Mesothelial cell of epicardium (in vitro differentiated cells): ENCODE data around the gene UNC5B. TPM values are rescaled to one million over a fixed set of nuclear protein-coding genes. Genes with fewer than 3 reads are reported as not detected.

Experiments
- DNase-seq, 2 experiments: peaks; one replicate each; pipeline ENCODE4 v3.0.0; 2021; ENCODE audit warnings: low spot score in 2 of 2; ENCODE audit not compliant: unreplicated experiment in 2 of 2
- H3K27ac Mint-ChIP-seq: 2 replicates; pipeline ENCODE4 v1.8.0; 2021; ENCODE audit warnings: mixed read lengths
- H3K27me3 Mint-ChIP-seq: 2 replicates; pipeline ENCODE4 v1.8.0; 2021; ENCODE audit warnings: low read depth, mixed read lengths
- H3K36me3 Mint-ChIP-seq: 2 replicates; pipeline ENCODE4 v1.8.0; 2021; ENCODE audit warnings: mixed read lengths
- H3K4me1 Mint-ChIP-seq: 2 replicates; pipeline ENCODE4 v1.8.0; 2021; ENCODE audit warnings: mixed read lengths
- H3K4me3 Mint-ChIP-seq: 2 replicates; pipeline ENCODE4 v1.8.0; 2021; ENCODE audit warnings: mild to moderate bottlenecking, moderate library complexity, mixed read lengths
- H3K9me3 Mint-ChIP-seq: 2 replicates; pipeline ENCODE4 v1.8.0; 2021; ENCODE audit warnings: mixed read lengths
- CTCF ChIP-seq: fragments of 200-600 bp; sonication (generic); IDR thresholded peaks from one replicate; pipeline ENCODE4 v1.5.0; 2021; ENCODE audit warnings: antibody characterized with exemption; ENCODE audit not compliant: unreplicated experiment
- total RNA-seq: library from RNA; stranded (reverse); gene quantifications from 3 replicates; pipeline ENCODE4 v1.2.1, GENCODE V29; 2021

Gene UNC5B
- total RNA-seq, 1 donor from 2014 or later, result 91.5 TPM

GRCh38 chr10:71300555-71301370 lies 88.4 kb downstream of the UNC5B start:
- Mint-ChIP-seq H3K9me3 (no peaks in the 10 kb centered on the region), H3K27me3 (no peaks in the 10 kb centered on the region), H3K36me3 (peaks cover 12% of the 10 kb centered on the region), H3K4me3 (no peak overlapping the region), H3K4me1 (no peaks in the 10 kb centered on the region), H3K27ac (no peak overlapping the region)
- no peak for DNase-seq
- no peak for TF ChIP-seq CTCF

DNA sequence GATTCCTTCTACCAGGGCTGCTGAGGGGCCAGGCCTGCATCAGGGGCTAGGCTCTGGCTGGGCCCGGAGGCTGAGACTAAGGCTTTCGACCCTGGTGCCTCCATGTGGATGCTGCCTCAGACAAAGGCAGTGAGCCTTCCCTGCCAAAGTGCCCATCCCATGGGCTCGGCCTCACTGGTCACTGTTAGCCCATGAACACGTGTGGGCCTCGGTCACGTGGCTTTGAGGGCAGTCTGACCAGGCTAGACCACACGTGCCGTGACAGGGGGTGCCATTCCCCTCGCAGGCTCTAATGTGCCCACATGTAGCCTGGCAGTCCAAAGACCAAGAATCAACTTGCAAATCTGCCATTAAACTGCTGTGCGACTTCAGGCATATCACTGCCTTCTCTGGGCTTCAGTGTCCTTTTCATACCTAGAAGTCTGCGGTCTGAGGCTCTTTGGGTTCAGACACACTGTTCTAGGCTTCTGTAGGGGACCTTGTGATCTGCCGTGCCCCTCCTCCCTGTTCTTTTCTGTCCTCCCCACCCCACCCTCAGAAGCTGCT lies 89.1 kb downstream of the UNC5B start:
- H3K4me3 Mint-ChIP-seq, result no peak overlapping the region
- H3K9me3 Mint-ChIP-seq, result no peaks in the 10 kb centered on the region
- no peak overlapping the region for H3K27ac Mint-ChIP-seq
- no peaks in the 10 kb centered on the region for H3K4me1 Mint-ChIP-seq
- H3K36me3 Mint-ChIP-seq, result peaks cover 9% of the 10 kb centered on the region
- H3K27me3 Mint-ChIP-seq, result no peaks in the 10 kb centered on the region
- no peak for TF ChIP-seq CTCF
- DNase-seq, result no peak

DNA sequence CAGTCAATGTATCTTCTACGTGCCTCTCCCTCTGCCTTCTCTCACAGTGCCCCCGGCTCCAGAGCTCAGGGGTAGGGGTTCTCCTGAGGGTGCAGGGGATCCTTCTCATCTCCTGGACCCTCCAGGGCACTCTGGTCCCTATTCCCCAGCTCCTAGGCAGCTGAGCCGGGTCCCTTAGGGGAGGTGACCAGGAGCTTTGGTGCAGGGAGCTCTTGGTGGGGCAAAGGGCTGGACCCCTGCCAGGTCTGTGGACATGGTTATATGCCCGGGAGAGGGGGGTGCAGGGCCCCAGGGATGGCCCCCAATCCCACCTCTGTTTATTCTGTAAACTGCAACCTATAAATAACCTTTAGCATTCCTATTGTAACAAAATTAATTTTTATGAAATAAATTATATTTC lies 90.1 kb downstream of the UNC5B start:
- H3K9me3 Mint-ChIP-seq, result no peaks in the 10 kb centered on the region
- DNase-seq, result no peak
- no peak for TF ChIP-seq CTCF
- no peaks in the 10 kb centered on the region for H3K27me3 Mint-ChIP-seq
- peaks cover 8% of the 10 kb centered on the region for H3K36me3 Mint-ChIP-seq
- H3K4me1 Mint-ChIP-seq, result peaks cover 10% of the 10 kb centered on the region
- no peak overlapping the region for H3K27ac Mint-ChIP-seq
- H3K4me3 Mint-ChIP-seq, result no peak overlapping the region

GRCh38 chr10:71302874-71303568 lies 90.7 kb downstream of the UNC5B start:
- no peak for TF ChIP-seq CTCF
- Mint-ChIP-seq H3K4me1 (peaks cover 16% of the 10 kb centered on the region), H3K27me3 (no peaks in the 10 kb centered on the region), H3K36me3 (peaks cover 8% of the 10 kb centered on the region), H3K27ac (no peak overlapping the region), H3K9me3 (no peaks in the 10 kb centered on the region), H3K4me3 (no peak overlapping the region)
- no peak for DNase-seq

DNA sequence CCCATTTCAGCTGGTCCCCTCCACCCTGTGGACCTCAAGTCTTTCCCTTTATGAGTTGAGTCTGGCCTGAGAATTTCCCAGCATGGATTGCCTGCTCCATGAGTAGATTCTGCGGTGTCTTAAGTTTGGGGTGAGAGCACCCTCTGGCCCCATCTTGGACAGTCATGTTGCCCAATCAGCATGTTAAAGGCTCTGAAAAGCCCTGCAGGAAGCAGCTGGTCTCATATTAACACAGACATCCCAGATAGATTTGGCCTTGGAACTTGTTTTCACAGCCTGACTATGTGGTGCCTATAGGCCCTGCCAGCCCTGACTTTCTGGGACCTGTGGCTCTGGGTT lies 91.2 kb downstream of the UNC5B start:
- DNase-seq, result no peak
- peak overlapping the region; percentile 61 for H3K27ac Mint-ChIP-seq
- H3K4me3 Mint-ChIP-seq, result no peak overlapping the region
- peak; percentile 3 for TF ChIP-seq CTCF
- H3K4me1 Mint-ChIP-seq, result peaks cover 16% of the 10 kb centered on the region
- H3K36me3 Mint-ChIP-seq, result peaks cover 8% of the 10 kb centered on the region
- H3K9me3 Mint-ChIP-seq, result no peaks in the 10 kb centered on the region
- no peaks in the 10 kb centered on the region for H3K27me3 Mint-ChIP-seq
